WERI-Rb-1 (cell line): ENCODE results near the gene LGALS1.

Experiments
- DNase-seq: peaks from one replicate; pipeline ENCODE4 v3.0.0-alpha.2; 2020
- H3K27ac ChIP-seq: fragments of 250-450 bp; sonication (Bioruptor Pico); 2 replicates; pipeline ENCODE4 v1.5.1; 2020; ENCODE audit warnings: mild to moderate bottlenecking, moderate library complexity
- H3K27me3 ChIP-seq: fragments of 250-450 bp; sonication (Bioruptor Pico); 2 replicates; pipeline ENCODE4 v1.5.1; 2021; ENCODE audit warnings: mild to moderate bottlenecking, low read depth, moderate library complexity; ENCODE audit not compliant: insufficient read depth, severe bottlenecking
- H3K36me3 ChIP-seq: fragments of 250-450 bp; sonication (Bioruptor Pico); 2 replicates; pipeline ENCODE4 v1.5.1; 2020; ENCODE audit warnings: mild to moderate bottlenecking, moderate library complexity
- H3K4me3 ChIP-seq: 2 replicates; pipeline ENCODE4 v1.5.1; 2011; ENCODE audit warnings: low read depth, mild to moderate bottlenecking, control low read depth, low read length
- H3K9me3 ChIP-seq: fragments of 250-450 bp; sonication (Bioruptor Pico); 2 replicates; pipeline ENCODE4 v1.5.1; 2021; ENCODE audit warnings: mild to moderate bottlenecking, moderate library complexity; ENCODE audit not compliant: severe bottlenecking
- TF ChIP-seq, protein P1 (sequence below): IDR thresholded peaks from 2 replicates; pipeline ENCODE4 v1.5.1; 2011; ENCODE audit warnings: low read depth, mild to moderate bottlenecking, control low read depth, inconsistent platforms, low read length

Gene LGALS1

DNA sequence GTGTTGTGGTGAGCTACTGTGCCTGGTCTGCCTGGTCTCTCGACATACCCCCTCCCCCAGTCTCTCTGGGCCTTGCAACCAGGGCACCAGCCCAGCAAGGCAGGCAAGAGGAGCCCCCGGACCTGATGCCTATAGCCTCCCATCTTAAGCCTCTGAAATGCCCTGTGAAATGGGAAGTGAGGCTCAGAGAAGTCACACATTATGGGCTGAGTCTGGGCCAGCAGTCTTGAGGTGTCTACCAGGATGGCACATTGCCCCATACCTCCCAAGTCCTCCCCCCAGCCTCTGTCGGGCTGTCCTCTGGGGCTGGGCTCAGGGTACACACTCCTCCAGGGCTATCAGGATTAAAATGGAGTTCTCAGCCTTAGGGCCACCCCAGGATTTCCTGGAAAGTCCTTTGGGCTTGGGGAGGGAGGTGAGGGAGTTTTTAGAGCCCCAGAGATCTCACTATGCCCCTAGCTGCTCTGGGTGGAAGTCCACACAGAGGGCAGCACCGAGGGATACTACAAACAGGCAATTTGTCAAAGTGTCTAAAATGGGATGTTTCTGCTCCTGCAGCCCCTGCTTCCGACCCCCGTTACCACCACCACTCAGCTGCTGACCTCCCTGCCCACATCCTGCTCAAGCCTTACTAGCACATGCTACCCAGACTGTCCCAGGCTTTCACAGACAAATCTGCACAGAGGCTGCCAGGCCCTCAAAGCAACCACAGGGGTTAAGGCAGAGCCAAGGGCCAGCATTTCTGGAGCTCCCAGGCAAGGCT is 39.1 kb upstream of the LGALS1 start:
- no peaks in the 10 kb centered on the region for H3K27me3 ChIP-seq
- TF ChIP-seq, protein P1, sequence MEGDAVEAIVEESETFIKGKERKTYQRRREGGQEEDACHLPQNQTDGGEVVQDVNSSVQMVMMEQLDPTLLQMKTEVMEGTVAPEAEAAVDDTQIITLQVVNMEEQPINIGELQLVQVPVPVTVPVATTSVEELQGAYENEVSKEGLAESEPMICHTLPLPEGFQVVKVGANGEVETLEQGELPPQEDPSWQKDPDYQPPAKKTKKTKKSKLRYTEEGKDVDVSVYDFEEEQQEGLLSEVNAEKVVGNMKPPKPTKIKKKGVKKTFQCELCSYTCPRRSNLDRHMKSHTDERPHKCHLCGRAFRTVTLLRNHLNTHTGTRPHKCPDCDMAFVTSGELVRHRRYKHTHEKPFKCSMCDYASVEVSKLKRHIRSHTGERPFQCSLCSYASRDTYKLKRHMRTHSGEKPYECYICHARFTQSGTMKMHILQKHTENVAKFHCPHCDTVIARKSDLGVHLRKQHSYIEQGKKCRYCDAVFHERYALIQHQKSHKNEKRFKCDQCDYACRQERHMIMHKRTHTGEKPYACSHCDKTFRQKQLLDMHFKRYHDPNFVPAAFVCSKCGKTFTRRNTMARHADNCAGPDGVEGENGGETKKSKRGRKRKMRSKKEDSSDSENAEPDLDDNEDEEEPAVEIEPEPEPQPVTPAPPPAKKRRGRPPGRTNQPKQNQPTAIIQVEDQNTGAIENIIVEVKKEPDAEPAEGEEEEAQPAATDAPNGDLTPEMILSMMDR = no peak; the same call in 1 of the 2 replicates
- no peak for DNase-seq
- H3K27ac ChIP-seq = no peak overlapping the region
- no peaks in the 10 kb centered on the region; the same call in 1 of the 2 replicates for H3K36me3 ChIP-seq
- no peaks in the 10 kb centered on the region for H3K9me3 ChIP-seq
- no peak overlapping the region for H3K4me3 ChIP-seq

- Histone ChIP-seq H3K36me3 (peaks cover 2% of the 10 kb centered on the region), H3K27me3 (no peaks in the 10 kb centered on the region), H3K4me3 (no peak overlapping the region), H3K9me3 (no peaks in the 10 kb centered on the region), H3K27ac (no peak overlapping the region)
- TF ChIP-seq, protein P1 = no peak
- no peak for DNase-seq
These were observed 38.5 kb upstream of the LGALS1 start for GRCh38 chr22:37636949-37637273.

- peaks cover 7% of the 10 kb centered on the region for H3K36me3 ChIP-seq
- H3K27ac ChIP-seq = no peak overlapping the region; the same call in 1 of the 2 replicates
- no peaks in the 10 kb centered on the region for H3K9me3 ChIP-seq
- TF ChIP-seq, protein P1 = no peak
- DNase-seq = no peak
- no peaks in the 10 kb centered on the region for H3K27me3 ChIP-seq
- H3K4me3 ChIP-seq = no peak overlapping the region; the same call in 1 of the 2 replicates
These were observed 36.9 kb upstream of the LGALS1 start for GRCh38 chr22:37638391-37639069.

DNA sequence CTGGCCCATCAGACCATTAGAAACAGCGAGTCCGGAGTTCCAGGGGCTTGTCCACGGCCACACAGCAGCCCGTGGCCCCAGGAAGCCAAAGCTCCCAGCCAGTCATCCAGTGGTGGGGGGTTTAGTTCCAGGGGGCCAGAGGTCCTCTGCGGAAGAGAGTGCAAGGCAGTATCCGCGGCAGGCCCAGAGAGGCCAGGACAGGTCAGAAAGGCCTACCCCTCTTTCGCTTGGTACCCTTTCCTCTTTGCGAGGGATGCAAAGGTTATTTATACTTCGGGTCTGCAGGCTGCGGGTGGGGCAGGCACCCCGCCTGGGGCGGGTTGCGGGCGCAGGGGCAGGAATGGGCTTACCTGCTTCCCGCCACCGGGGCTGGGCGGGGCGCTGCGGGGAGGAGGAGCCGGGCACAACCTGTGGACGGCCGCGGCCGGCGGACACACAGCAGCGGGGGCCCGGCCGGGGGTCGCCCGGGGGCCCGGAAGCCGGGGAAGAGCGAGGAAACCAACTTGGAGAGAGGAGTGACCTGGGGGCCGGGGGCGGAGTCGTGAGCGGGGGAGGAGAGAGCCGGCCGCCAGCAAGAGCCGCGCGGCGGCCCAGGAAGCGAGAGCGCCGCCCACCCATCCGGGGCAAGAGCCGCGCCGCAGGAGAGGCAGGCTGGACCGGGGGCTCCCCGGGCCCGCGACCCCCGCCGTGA is 36.2 kb upstream of the LGALS1 start, which contains the start of gene SH3BP1:
SH3BP1 (plus strand) TSS at position 600 of the 691 bp plus-strand sequence. CDS start 119 bp downstream, outside the sequence.
- Histone ChIP-seq H3K27ac (peak within 1 kb of the TSS; percentile 45; the same call in 1 of the 2 replicates), H3K4me3 (peak within 1 kb of the TSS; percentile 71), H3K27me3 (no peaks in the 10 kb centered on the region), H3K9me3 (no peaks in the 10 kb centered on the region), H3K36me3 (peaks cover 9% of the 10 kb centered on the region)
- DNase-seq = peak; percentile 55
- TF ChIP-seq, protein P1 = no peak

GRCh38 chr22:37639771-37640590 is 35.5 kb upstream of the LGALS1 start:
- no peaks in the 10 kb centered on the region for H3K27me3 ChIP-seq
- no peaks in the 10 kb centered on the region for H3K9me3 ChIP-seq
- no peak for DNase-seq
- TF ChIP-seq, protein P1 = no peak
- H3K36me3 ChIP-seq = peaks cover 9% of the 10 kb centered on the region
- H3K27ac ChIP-seq = peak overlapping the region; percentile 45; the same call in 1 of the 2 replicates
- peak overlapping the region; percentile 71 for H3K4me3 ChIP-seq
